ENCODE results near the gene SFRP5. TPM values are rescaled to one million over a fixed set of nuclear protein-coding genes. Genes with fewer than 3 reads are reported as not detected.

Gene SFRP5
- total and polyA plus RNA-seq, 2 of the 4 experiments (the other 2 are of a cell fraction) = not detected

DNA sequence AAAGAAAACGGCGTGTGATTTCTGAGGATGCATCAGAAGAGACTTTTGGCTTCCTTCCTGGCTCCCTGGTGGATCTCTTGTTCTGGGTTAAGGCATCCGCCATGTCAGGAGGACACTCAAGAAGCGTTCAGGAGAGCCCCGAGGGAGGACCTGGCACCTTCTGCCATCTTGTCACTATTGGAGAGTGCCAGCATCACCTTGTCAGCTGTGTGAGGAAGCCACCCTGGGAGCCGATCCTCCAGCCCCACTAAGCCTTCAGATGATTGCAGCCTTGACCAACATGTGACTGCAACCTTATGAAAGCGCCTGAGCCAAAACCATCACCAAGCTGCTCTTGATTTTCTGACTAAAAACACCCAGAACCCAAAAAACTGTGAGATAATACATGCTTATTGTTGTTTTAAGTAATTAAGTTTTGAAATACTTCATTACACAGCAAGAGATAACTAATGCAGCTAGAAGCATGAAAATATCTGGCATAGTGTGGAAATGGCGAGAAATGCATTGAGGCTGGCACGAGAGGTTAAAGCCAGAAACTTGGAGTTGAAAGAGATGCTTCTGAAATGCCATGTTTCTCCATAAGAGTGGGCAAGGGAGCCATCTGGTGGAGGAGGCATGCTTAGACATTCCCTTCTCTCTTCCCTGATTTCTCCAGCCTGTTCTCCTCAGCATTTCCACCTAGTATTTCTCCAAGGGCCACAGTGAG, 40.3 kb downstream of the SFRP5 start:
- no peak overlapping the region for H3K56ac ChIP-seq (ENCODE audit: extremely low read depth, insufficient read depth, low read length)
- no peaks in the 10 kb centered on the region for H3K36me3 ChIP-seq (ENCODE audit: control insufficient read depth, insufficient read depth, low read length)
- no peak overlapping the region for H2BK20ac ChIP-seq (ENCODE audit: low read depth, low read length)
- no peaks in the 10 kb centered on the region for H3K9me3 ChIP-seq (ENCODE audit: control insufficient read depth, insufficient read depth, low read length)
- no peak overlapping the region; a peak in 1 of 4 replicates for H4K8ac ChIP-seq (ENCODE audit: low read depth in 2 of 2, low read length in 2 of 2)
- no peak overlapping the region for H3K27ac ChIP-seq (ENCODE audit: insufficient read depth, low read length)
- H2BK5ac ChIP-seq (ENCODE audit: low read depth, low read length, poor library complexity, severe bottlenecking) = no peak overlapping the region
- peaks cover 3% of the 10 kb centered on the region; the same call in 1 of the 2 replicates for H3K9me1 ChIP-seq (ENCODE audit: insufficient read depth, low read length)
- no peak overlapping the region for H3K14ac ChIP-seq (replicated peaks; ENCODE audit: low read depth, low read length)
- in situ Hi-C loops (cut with MboI; ENCODE audit: low sequenced_read_pairs) = loop anchor here (5.0 to 10.0 kb wide), 2 partner anchors 54 to 157 kb away; partner anchors contain the start of gene ANKRD2
- H3K27me3 ChIP-seq (ENCODE audit: control insufficient read depth, insufficient read depth, low read length) = no peaks in the 10 kb centered on the region
- 96% methylated on average over 3 of the region's 9 CpGs; no CpG with 5 or more reads in 1 of the 2 experiments for WGBS, 2 experiments (ENCODE audit: extremely low coverage in 2 of 2, insufficient read length in 1 of 2)
- H2AFZ ChIP-seq (replicated peaks; ENCODE audit: low read length, poor library complexity) = no peak overlapping the region
- 0 out of 4 replicates have a peak, but pooled peaks cover 0 to 4% of the 10 kb centered on the region in 2 experiments for H3K79me1 ChIP-seq (ENCODE audit: low read depth in 1 of 2, low read length in 2 of 2)
- H3K9ac ChIP-seq (ENCODE audit: low read depth, low read length) = no peak overlapping the region
- H2BK15ac ChIP-seq (ENCODE audit: low read depth, low read length) = no peak overlapping the region
- intact Hi-C loops (cut with micrococcal nuclease) = loop anchor here (1.0 to 5.0 kb wide), 6 partner anchors 22 to 324 kb away; partner anchors contain the start of gene ANKRD2
- peaks cover 3% of the 10 kb centered on the region; the same call in 1 of the 2 replicates for H4K20me1 ChIP-seq (ENCODE audit: insufficient read depth, low read length)
- no peak overlapping the region for H3K4me3 ChIP-seq (ENCODE audit: insufficient read depth, low read depth, low read length)
- POLR2A ChIA-PET (ENCODE audit: unreplicated experiment) = interaction anchor here (0.5 to 0.8 kb wide), 2 partner anchors 11 to 17 kb away, joined by 3 to 5 read pairs; no protein-coding TSS in a partner anchor
- CTCF ChIA-PET = interaction anchor here (0.7 to 3.6 kb wide), 8 partner anchors 19 to 159 kb away, joined by 3 to 17 read pairs (median 4); partner anchors contain the start of genes ANKRD2, AVPI1 and MARVELD1
- H3K4ac ChIP-seq (ENCODE audit: low read depth, low read length) = peak overlapping the region; percentile 13; the same call in 1 of the 2 replicates
- H4K91ac ChIP-seq (ENCODE audit: insufficient read depth, low read depth, low read length) = no peak overlapping the region
- no TSS peak for BruUV-seq (replicated peaks)
- no peak overlapping the region for H3K4me2 ChIP-seq (ENCODE audit: low read depth, low read length)
- H2AK5ac ChIP-seq (ENCODE audit: low read depth, low read length) = 0 out of 2 replicates have a peak overlapping the region, but pooled peaks have one; percentile 21
- peaks cover 2% of the 10 kb centered on the region for H3K4me1 ChIP-seq (ENCODE audit: control insufficient read depth, insufficient read depth, low read length)
- H2BK120ac ChIP-seq (ENCODE audit: low read depth, low read length) = no peak overlapping the region
- no peak overlapping the region for H2AK9ac ChIP-seq (replicated peaks; ENCODE audit: low read depth, low read length, poor library complexity)
- dilution Hi-C loops (cut with HindIII; ENCODE audit: low sequenced_read_pairs, unreplicated experiment) = no loop called here
- DNase-seq = peak; percentile 76
- H3K23ac ChIP-seq (ENCODE audit: low read depth, low read length) = no peak overlapping the region
- H3K18ac ChIP-seq (ENCODE audit: low read depth, low read length) = no peak overlapping the region
- ATAC-seq (ENCODE audit: low read depth) = peak; percentile 95
- H4K5ac ChIP-seq (ENCODE audit: low read depth, low read length) = no peak overlapping the region
- no peak for TF ChIP-seq RCOR1 (IDR thresholded peaks at IDR 0.05; ENCODE audit: insufficient replicate concordance, low read length)
- no peak for TF ChIP-seq MXI1 (IDR thresholded peaks at IDR 0.05; ENCODE audit: borderline replicate concordance, low read depth, low read length)
- no peak for TF ChIP-seq RFX5 (IDR thresholded peaks at IDR 0.05; ENCODE audit: low read depth, low read length)
- peak; percentile 63; the same call in 1 of the 2 replicates for TF ChIP-seq BHLHE40 (IDR thresholded peaks at IDR 0.05; ENCODE audit: low read depth, low read length)
- no peak for TF ChIP-seq NFE2L2 (IDR thresholded peaks at IDR 0.05; ENCODE audit: low read depth, low read length)
- no peak for TF ChIP-seq CEBPB (IDR thresholded peaks at IDR 0.05; ENCODE audit: low read depth, low read length)
- TF ChIP-seq, protein P1, sequence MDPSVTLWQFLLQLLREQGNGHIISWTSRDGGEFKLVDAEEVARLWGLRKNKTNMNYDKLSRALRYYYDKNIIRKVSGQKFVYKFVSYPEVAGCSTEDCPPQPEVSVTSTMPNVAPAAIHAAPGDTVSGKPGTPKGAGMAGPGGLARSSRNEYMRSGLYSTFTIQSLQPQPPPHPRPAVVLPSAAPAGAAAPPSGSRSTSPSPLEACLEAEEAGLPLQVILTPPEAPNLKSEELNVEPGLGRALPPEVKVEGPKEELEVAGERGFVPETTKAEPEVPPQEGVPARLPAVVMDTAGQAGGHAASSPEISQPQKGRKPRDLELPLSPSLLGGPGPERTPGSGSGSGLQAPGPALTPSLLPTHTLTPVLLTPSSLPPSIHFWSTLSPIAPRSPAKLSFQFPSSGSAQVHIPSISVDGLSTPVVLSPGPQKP (IDR thresholded peaks at IDR 0.05; ENCODE audit: borderline replicate concordance, low read depth, low read length) = no peak
- no peak for TF ChIP-seq FOS (IDR thresholded peaks at IDR 0.05; ENCODE audit: low read depth, low read length)
- TF ChIP-seq, protein P2, sequence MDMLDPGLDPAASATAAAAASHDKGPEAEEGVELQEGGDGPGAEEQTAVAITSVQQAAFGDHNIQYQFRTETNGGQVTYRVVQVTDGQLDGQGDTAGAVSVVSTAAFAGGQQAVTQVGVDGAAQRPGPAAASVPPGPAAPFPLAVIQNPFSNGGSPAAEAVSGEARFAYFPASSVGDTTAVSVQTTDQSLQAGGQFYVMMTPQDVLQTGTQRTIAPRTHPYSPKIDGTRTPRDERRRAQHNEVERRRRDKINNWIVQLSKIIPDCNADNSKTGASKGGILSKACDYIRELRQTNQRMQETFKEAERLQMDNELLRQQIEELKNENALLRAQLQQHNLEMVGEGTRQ (IDR thresholded peaks at IDR 0.05; ENCODE audit: low read depth, low read length) = no peak
- TF ChIP-seq, protein P3, sequence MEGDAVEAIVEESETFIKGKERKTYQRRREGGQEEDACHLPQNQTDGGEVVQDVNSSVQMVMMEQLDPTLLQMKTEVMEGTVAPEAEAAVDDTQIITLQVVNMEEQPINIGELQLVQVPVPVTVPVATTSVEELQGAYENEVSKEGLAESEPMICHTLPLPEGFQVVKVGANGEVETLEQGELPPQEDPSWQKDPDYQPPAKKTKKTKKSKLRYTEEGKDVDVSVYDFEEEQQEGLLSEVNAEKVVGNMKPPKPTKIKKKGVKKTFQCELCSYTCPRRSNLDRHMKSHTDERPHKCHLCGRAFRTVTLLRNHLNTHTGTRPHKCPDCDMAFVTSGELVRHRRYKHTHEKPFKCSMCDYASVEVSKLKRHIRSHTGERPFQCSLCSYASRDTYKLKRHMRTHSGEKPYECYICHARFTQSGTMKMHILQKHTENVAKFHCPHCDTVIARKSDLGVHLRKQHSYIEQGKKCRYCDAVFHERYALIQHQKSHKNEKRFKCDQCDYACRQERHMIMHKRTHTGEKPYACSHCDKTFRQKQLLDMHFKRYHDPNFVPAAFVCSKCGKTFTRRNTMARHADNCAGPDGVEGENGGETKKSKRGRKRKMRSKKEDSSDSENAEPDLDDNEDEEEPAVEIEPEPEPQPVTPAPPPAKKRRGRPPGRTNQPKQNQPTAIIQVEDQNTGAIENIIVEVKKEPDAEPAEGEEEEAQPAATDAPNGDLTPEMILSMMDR (conservative IDR thresholded peaks at IDR 0.05; ENCODE audit: low read depth, low read length) = peak; percentile 95
- TF ChIP-seq MAZ (IDR thresholded peaks at IDR 0.05; ENCODE audit: borderline replicate concordance, low read depth, low read length) = no peak
- TF ChIP-seq SMC3 (IDR thresholded peaks at IDR 0.05; ENCODE audit: low read depth, low read length) = peak; percentile 98
- TF ChIP-seq POLR2A (IDR thresholded peaks at IDR 0.05; ENCODE audit: low read depth, low read length) = peak; percentile 25; the same call in 1 of the 2 replicates

Measured in IMR-90 (cell line).